Liver (tissue), 9 donors: ENCODE measurements around the gene WLS. TPM values are rescaled to one million over a fixed set of nuclear protein-coding genes. Genes with fewer than 3 reads are reported as not detected.

Experiments
- DNase-seq: peaks from one replicate; pipeline ENCODE4 v3.0.0-alpha.2; 2017; ENCODE audit warnings: low spot score
- H3K27ac ChIP-seq, 2 donors: one replicate each; pipeline ENCODE4 v1.7.0; 2013; ENCODE audit warnings: inconsistent platforms in 2 of 2, low read length in 2 of 2, control low read depth in 1 of 2, low read depth in 1 of 2, mild to moderate bottlenecking in 1 of 2
- H3K27me3 ChIP-seq, 4 donors: one replicate each; pipeline versions ENCODE4 v1.6.1 to v1.7.0; 2013; ENCODE audit warnings: low read length in 3 of 4, inconsistent platforms in 1 of 4, mild to moderate bottlenecking in 1 of 4, moderate library complexity in 1 of 4; ENCODE audit not compliant: control insufficient read depth in 4 of 4, insufficient read depth in 4 of 4
- H3K36me3 ChIP-seq, 4 donors: one replicate each; pipeline versions ENCODE4 v1.6.1 to v1.7.0; 2013; ENCODE audit warnings: low read length in 3 of 4, mild to moderate bottlenecking in 3 of 4, low read depth in 1 of 4, moderate library complexity in 1 of 4; ENCODE audit not compliant: control insufficient read depth in 4 of 4, insufficient read depth in 3 of 4
- H3K4me1 ChIP-seq, 4 donors: one replicate each; pipeline versions ENCODE4 v1.6.1 to v1.7.0; 2013; ENCODE audit warnings: low read length in 3 of 4, mild to moderate bottlenecking in 3 of 4, moderate library complexity in 1 of 4; ENCODE audit not compliant: control insufficient read depth in 4 of 4, insufficient read depth in 4 of 4
- H3K4me3 ChIP-seq, 3 donors: one replicate each; pipeline versions ENCODE4 v1.6.1 to v1.7.0; 2013; ENCODE audit warnings: low read length in 3 of 3, control low read depth in 1 of 3, low read depth in 1 of 3, mild to moderate bottlenecking in 1 of 3
- H3K9ac ChIP-seq, 2 donors: one replicate each; pipeline ENCODE4 v1.7.0; 2013; ENCODE audit warnings: low read length in 2 of 2, mild to moderate bottlenecking in 2 of 2, moderate library complexity in 2 of 2, control low read depth in 1 of 2, low read depth in 1 of 2
- H3K9me3 ChIP-seq, 4 donors: one replicate each; pipeline versions ENCODE4 v1.6.1 to v1.7.0; 2013; ENCODE audit warnings: low read length in 3 of 4; ENCODE audit not compliant: control insufficient read depth in 4 of 4
- ATF3 ChIP-seq: IDR thresholded peaks from 2 replicates; pipeline ENCODE4 v1.6.1; 2016; ENCODE audit warnings: antibody characterized with exemption
- EGR1 ChIP-seq, 2 donors: IDR thresholded peaks; 2 replicates each; pipeline ENCODE4 v1.6.1; 2016 to 2018; ENCODE audit warnings: antibody characterized with exemption in 2 of 2, low read depth in 2 of 2
- FOXA1 ChIP-seq: IDR thresholded peaks from 2 replicates; pipeline ENCODE4 v1.6.1; 2016; ENCODE audit warnings: antibody characterized with exemption
- FOXA2 ChIP-seq: IDR thresholded peaks from 2 replicates; pipeline ENCODE4 v1.6.1; 2016; ENCODE audit warnings: antibody characterized with exemption
- GABPA ChIP-seq, 2 donors: IDR thresholded peaks in 1 of 2; conservative IDR thresholded peaks in 1 of 2; 2 replicates each; pipeline ENCODE4 v1.6.1; 2016; ENCODE audit warnings: antibody characterized with exemption in 2 of 2, mild to moderate bottlenecking in 1 of 2, moderate library complexity in 1 of 2
- HNF4A ChIP-seq, 2 donors: conservative IDR thresholded peaks; 2 replicates each; pipeline ENCODE4 v1.6.1; 2016; ENCODE audit warnings: antibody characterized with exemption in 2 of 2, mild to moderate bottlenecking in 2 of 2
- HNF4G ChIP-seq: IDR thresholded peaks from 2 replicates; pipeline ENCODE4 v1.6.1; 2016; ENCODE audit warnings: antibody characterized with exemption
- JUND ChIP-seq, 2 donors: IDR thresholded peaks; 2 replicates each; pipeline ENCODE4 v1.6.1; 2016; ENCODE audit warnings: antibody characterized with exemption in 2 of 2
- MAX ChIP-seq: IDR thresholded peaks from 2 replicates; pipeline ENCODE4 v1.6.1; 2016; ENCODE audit warnings: antibody characterized with exemption
- NR2F2 ChIP-seq: IDR thresholded peaks from 2 replicates; pipeline ENCODE4 v1.6.1; 2016; ENCODE audit warnings: antibody characterized with exemption
- RAD21 ChIP-seq, 2 donors: IDR thresholded peaks; 2 replicates each; pipeline ENCODE4 v1.6.1; 2016; ENCODE audit warnings: antibody characterized with exemption in 2 of 2, mild to moderate bottlenecking in 2 of 2
- SP1 ChIP-seq: IDR thresholded peaks from 2 replicates; pipeline ENCODE4 v1.6.1; 2018; ENCODE audit warnings: antibody characterized with exemption, mild to moderate bottlenecking
- TAF1 ChIP-seq: conservative IDR thresholded peaks from 2 replicates; pipeline ENCODE4 v1.6.1; 2016; ENCODE audit warnings: antibody characterized with exemption, mild to moderate bottlenecking
- YY1 ChIP-seq: IDR thresholded peaks from 2 replicates; pipeline ENCODE4 v1.6.1; 2016; ENCODE audit warnings: antibody characterized with exemption, mild to moderate bottlenecking
- WGBS: extraction: QIAGEN DNeasy Blood & Tissue Kit; methylation state at CpG from one replicate; pipeline ENCODE4 v1.1.7; 2013; 5-methylcytosine and 5-hydroxymethylcytosine counted together
- polyA plus RNA-seq, 2 donors: library from polyadenylated mRNA; stranded (reverse) in 1 of 2; unstranded in 1 of 2; fragments of 200-250 nt in 1 of 2; fragments of >200 nt in 1 of 2; fragmentation: Nextera tagmentation in 1 of 2; extraction: Ambion mirVana in 1 of 2; gene quantifications; one replicate each; pipeline versions ENCODE4 v1.2.1 to v1.2.3, GENCODE V29; 2013 to 2015
- total RNA-seq, 2 donors: library from RNA; depleted of rRNA; stranded (reverse); fragments of >200 nt; gene quantifications; one replicate each; pipeline ENCODE4 v1.2.3, GENCODE V29; 2014
- TF ChIP-seq, protein P1 (sequence below): IDR thresholded peaks from 2 replicates; pipeline ENCODE4 v1.6.1; 2016; ENCODE audit warnings: antibody characterized with exemption
- TF ChIP-seq, protein P2 (sequence below): fragments of 150-350 bp; IDR thresholded peaks from 2 replicates; pipeline ENCODE4 v1.5.1; 2017; ENCODE audit warnings: improper control_type of control experiment, low read depth, low read length; ENCODE audit not compliant: missing input control
- donor health status: healthy.
- donor health status: healthy.
- donor health status: healthy.
- donor health status: healthy.
- donor health status: healthy.

The WLS gene
- total and polyA plus RNA-seq, 4 donors: 3.2 to 12.5 (median 7.7) TPM

GRCh38 chr1:68113966-68114365 is 118.4 kb downstream of the WLS start (continued):
- TF ChIP-seq, protein P1, sequence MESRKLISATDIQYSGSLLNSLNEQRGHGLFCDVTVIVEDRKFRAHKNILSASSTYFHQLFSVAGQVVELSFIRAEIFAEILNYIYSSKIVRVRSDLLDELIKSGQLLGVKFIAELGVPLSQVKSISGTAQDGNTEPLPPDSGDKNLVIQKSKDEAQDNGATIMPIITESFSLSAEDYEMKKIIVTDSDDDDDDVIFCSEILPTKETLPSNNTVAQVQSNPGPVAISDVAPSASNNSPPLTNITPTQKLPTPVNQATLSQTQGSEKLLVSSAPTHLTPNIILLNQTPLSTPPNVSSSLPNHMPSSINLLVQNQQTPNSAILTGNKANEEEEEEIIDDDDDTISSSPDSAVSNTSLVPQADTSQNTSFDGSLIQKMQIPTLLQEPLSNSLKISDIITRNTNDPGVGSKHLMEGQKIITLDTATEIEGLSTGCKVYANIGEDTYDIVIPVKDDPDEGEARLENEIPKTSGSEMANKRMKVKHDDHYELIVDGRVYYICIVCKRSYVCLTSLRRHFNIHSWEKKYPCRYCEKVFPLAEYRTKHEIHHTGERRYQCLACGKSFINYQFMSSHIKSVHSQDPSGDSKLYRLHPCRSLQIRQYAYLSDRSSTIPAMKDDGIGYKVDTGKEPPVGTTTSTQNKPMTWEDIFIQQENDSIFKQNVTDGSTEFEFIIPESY: no peak
- TF ChIP-seq EGR1 (IDR thresholded peaks at IDR 0.05; ENCODE audit: low read depth in 2 of 2) (no peak), RAD21 (IDR thresholded peaks at IDR 0.05) (no peak), HNF4G (no peak), HNF4A (conservative IDR thresholded peaks at IDR 0.05) (no peak), FOXA1 (no peak), NR2F2 (no peak)

DNA sequence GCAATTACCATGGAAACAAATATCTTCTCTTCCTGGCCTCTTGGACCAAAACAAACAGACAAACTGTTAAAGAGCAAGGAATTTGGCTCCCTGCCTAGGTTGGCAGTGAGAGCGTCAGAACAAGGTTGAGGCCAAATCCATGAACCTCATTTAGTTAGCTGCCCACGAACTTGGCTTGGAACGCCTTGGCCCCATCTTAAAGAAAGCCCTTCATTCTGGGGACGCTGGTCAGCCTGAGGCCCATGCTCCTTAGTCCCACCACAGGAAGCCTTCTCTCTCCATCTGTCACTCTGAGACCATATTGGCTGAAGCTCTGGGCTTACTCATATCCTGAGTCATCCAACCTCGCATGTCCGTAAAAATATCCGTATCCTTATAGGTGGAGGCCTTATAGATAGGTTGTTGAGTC is 119.5 kb downstream of the WLS start:
- 51% methylated on average over 7 of the region's 7 CpGs for WGBS
- no peak for DNase-seq

DNA sequence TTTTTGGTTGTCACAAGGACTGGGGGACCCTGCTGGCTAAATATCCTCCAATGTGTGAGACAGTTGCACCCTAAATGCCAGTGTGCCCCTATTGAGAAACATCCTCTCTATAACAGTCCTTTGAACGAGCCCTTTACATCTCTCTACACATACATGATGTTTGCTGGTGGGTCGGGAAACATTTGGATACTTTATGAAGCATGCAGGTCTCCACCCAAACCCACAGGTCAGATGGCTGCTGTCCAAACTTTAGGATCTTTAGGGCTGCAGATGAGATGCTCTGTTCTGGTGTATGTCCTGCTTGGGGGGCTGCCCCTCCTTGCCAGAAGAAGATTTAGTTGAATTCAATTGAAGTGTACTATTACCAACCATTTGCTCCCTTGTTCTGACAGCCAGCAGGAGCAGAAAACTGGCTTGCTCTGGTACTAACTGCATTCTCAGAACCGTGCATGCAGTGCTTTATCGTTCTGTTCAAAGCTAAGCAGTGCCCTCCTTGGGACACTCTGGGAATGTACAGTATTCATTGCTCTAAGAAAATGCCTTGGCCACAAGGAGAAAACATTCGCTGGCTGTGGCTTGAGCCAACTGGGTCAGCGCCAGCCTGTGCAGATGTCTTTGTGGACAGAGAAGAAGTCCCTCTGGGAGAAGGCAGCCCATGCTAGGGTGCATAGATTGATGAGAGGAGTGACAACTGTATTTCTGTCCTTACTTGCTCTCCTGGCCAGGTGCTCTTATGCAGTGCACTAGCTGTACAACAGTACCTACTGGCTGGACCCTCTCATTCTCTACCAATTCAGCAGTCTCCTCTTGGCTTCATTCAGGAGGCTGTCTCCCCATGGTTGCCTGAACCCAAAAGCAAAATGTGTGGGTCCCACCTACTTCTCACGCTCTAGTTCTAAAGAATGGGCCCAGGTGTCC is 120.5 kb downstream of the WLS start:
- Histone ChIP-seq H3K36me3 (no peaks in the 10 kb centered on the region), H3K4me1 (peaks cover 0 to 1% (median 0%) of the 10 kb centered on the region in 4 donors), H3K9ac (no peak overlapping the region), H3K27ac (no peak overlapping the region), H3K27me3 (no peaks in the 10 kb centered on the region), H3K4me3 (no peak overlapping the region), H3K9me3 (no peaks in the 10 kb centered on the region)
- TF ChIP-seq SP1: no peak
- TF ChIP-seq EGR1 (IDR thresholded peaks at IDR 0.05; ENCODE audit: low read depth in 2 of 2): no peak
- TF ChIP-seq, protein P2, sequence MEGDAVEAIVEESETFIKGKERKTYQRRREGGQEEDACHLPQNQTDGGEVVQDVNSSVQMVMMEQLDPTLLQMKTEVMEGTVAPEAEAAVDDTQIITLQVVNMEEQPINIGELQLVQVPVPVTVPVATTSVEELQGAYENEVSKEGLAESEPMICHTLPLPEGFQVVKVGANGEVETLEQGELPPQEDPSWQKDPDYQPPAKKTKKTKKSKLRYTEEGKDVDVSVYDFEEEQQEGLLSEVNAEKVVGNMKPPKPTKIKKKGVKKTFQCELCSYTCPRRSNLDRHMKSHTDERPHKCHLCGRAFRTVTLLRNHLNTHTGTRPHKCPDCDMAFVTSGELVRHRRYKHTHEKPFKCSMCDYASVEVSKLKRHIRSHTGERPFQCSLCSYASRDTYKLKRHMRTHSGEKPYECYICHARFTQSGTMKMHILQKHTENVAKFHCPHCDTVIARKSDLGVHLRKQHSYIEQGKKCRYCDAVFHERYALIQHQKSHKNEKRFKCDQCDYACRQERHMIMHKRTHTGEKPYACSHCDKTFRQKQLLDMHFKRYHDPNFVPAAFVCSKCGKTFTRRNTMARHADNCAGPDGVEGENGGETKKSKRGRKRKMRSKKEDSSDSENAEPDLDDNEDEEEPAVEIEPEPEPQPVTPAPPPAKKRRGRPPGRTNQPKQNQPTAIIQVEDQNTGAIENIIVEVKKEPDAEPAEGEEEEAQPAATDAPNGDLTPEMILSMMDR: peak; percentile 27
- TF ChIP-seq TAF1: no peak
- TF ChIP-seq GABPA (IDR thresholded peaks at IDR 0.05 in 1 of 2, conservative IDR thresholded peaks at IDR 0.05 in 1 of 2): no peak
- no peak for TF ChIP-seq YY1
- TF ChIP-seq FOXA2: no peak
- no peak for TF ChIP-seq JUND (IDR thresholded peaks at IDR 0.05)
- TF ChIP-seq, protein P1: no peak
- no peak for TF ChIP-seq NR2F2
- no peak for TF ChIP-seq HNF4A (conservative IDR thresholded peaks at IDR 0.05)
- no peak for TF ChIP-seq ATF3
- TF ChIP-seq RAD21 (IDR thresholded peaks at IDR 0.05): peak; percentile 73 to 78
- WGBS: 47% methylated on average over 7 of the region's 7 CpGs
- DNase-seq: no peak

More for the DNA sequence above, 119.5 kb downstream of the WLS start:
- H3K27me3 ChIP-seq: no peaks in the 10 kb centered on the region
- H3K9me3 ChIP-seq: no peaks in the 10 kb centered on the region
- no peak for TF ChIP-seq MAX
- H3K27ac ChIP-seq: no peak overlapping the region
- no peak overlapping the region for H3K9ac ChIP-seq
- peaks cover 0 to 6% (median 0%) of the 10 kb centered on the region in 4 donors for H3K4me1 ChIP-seq
- no peaks in the 10 kb centered on the region for H3K36me3 ChIP-seq
- no peak overlapping the region for H3K4me3 ChIP-seq
